Measurements from ENCODE around the gene SELENOV.
"Not testable (repeated sequence)": the region's sequence is repeated elsewhere in the genome, so short reads cannot be mapped to it uniquely, and the experiment has no call there.

SELENOV gene, protein sequence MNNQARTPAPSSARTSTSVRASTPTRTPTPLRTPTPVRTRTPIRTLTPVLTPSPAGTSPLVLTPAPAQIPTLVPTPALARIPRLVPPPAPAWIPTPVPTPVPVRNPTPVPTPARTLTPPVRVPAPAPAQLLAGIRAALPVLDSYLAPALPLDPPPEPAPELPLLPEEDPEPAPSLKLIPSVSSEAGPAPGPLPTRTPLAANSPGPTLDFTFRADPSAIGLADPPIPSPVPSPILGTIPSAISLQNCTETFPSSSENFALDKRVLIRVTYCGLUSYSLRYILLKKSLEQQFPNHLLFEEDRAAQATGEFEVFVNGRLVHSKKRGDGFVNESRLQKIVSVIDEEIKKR

DNA sequence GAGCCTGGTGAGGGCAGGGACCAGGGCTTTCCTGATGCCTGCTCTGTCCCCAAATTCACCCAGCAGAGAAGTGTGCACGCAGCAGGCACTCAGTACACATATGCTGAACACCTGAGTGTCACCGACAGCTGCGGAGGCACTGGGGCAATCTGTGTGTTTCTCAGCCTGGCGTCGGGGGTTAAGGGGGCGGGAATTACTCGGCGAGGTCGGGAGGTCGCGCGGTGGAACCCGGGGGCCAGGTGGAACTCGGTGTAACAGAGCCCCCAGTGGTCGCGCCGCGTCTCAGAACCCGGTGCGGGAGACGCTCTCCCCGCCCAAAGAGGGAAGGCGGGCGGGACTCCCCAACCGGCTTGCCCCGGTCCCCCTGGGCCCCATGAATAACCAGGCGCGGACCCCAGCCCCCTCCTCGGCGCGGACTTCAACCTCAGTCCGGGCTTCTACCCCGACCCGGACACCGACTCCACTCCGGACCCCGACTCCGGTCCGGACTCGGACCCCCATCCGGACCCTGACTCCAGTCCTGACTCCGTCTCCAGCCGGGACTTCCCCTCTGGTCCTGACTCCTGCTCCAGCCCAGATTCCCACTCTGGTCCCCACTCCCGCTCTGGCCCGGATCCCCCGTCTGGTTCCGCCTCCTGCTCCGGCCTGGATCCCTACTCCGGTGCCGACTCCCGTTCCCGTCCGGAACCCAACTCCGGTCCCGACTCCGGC is at the start of gene SELENOV:
TSS of gene SELENOV (plus strand) at position 300 of the 711 bp plus-strand sequence. CDS start at position 374, 74 bp downstream.
- H3K27ac Mint-ChIP-seq: peak within 1 kb of the TSS; percentile 92 to 94
- peak within 1 kb of the TSS; percentile 75 to 94 for H3K4me3 Mint-ChIP-seq
- ATAC-seq: peak; percentile 63
- H3K9me3 Mint-ChIP-seq: no peaks in the 10 kb centered on the region
- peaks cover 20% of the 10 kb centered on the region for H3K4me1 Mint-ChIP-seq
- no peak for DNase-seq
- peaks cover 55% of the 10 kb centered on the region for H3K27me3 Mint-ChIP-seq

DNA sequence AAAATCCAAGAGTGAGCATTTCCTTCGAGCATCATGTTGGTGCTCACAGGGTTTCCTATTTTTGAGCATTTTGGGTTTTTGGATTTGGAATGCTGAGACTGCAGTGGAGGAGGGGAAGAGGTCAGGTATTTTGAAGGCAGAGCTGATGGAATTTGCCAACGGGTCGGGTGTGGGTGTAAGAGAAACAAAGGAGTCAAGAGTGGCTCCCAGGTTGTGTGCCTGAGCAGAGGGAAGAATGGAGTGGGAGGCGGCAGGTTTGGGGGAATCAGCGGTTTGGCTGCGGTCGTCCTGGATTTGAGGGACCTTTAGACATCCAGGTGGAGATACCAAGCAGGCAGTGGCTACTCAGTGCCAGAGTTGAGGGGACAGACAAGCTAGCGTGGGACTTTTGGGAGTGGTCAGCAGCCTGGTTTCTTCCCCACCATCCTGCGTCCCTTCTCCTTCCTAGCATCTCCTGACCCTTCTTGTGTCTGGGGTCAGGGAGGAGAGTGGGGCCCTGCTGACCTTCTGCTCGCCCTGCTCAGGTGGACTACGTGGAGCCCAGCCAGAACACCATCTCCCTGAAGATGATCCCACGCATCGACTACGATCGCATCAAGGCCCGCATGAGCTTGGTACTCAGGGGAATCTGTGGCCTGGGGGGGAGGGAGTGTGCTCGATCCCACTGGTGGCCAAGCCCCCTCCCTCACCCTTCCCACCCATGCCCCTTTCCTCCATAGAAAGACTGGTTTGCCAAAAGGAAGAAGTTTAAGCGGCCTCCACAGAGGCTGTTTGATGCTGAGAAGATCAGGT is 48.8 kb upstream of the SELENOV start:
- Mint-ChIP-seq H3K4me3 (no peak overlapping the region), H3K9me3 (no peaks in the 10 kb centered on the region), H3K27me3 (no peaks in the 10 kb centered on the region), H3K4me1 (peaks cover 26% of the 10 kb centered on the region), H3K27ac (no peak overlapping the region)
- ATAC-seq (no peak), DNase-seq (no peak)

DNA sequence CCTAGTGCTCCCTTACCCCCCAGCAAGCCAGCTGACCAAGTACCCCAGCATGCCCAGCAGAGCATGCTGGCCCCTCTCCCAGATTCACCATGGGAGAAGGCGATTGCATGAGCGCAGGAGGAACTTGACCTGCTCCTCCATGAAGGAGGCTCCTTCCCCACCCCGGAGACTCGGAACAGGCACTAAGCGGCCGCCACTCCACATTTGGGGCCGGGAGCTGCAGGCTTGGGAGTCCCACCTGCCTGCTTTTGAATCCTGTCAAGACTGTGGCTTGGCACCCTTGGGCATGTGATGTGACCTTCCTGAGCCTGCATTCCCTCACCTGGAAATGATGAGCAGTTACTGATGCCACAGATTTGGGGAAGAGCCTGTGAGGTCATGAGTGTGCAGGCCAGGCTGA is 47.0 kb upstream of the SELENOV start:
- DNase-seq (no peak), ATAC-seq (no peak)
- no peaks in the 10 kb centered on the region for H3K27me3 Mint-ChIP-seq
- no peaks in the 10 kb centered on the region for H3K9me3 Mint-ChIP-seq
- no peak overlapping the region for H3K4me3 Mint-ChIP-seq
- H3K4me1 Mint-ChIP-seq: peaks cover 40% of the 10 kb centered on the region
- peak overlapping the region in 1 of 2 donors; percentile 59 for H3K27ac Mint-ChIP-seq

DNA sequence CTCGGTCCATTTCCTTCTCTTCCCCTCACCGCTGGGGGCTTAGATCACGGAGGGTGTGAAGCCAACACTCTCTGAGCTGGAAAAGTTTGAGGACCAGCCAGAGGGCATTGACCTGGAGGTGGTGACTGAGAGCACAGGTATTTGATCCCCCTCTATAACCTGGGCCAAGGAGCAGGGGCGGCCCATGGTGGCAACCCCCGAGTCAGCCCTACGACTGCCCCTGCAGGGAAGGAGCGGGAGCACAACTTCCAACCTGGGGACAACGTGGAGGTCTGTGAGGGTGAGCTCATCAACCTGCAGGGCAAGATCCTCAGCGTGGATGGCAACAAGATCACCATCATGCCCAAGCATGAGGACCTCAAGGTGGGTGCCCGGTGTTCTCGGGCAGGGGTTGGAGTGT is 45.9 kb upstream of the SELENOV start:
- H3K27ac Mint-ChIP-seq: peak overlapping the region in 1 of 2 donors; percentile 59
- no peak for DNase-seq

DNA sequence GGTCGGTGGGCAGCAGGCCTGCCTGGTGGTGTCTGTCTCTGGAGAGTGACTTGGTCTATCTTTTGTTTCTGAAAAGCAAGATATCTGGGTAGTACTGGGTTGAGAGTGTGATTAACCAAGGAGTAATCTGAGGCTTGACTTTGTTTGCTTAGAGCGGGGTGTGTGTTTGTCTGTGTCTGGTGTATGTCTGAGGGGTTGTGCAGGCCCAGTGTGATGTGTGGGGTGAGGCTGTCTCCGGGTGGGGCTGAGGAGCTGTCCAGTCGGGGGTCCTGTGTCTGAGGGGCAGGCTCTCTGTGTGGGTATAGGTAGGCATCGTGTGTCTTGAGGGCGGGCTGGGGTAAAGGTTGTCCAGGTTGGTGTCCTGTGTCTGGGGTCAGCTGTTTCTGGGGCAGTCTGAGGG is 45.4 kb upstream of the SELENOV start:
- peak overlapping the region; percentile 66 to 77 for H3K27ac Mint-ChIP-seq
- no peak overlapping the region for H3K4me3 Mint-ChIP-seq
- no peaks in the 10 kb centered on the region for H3K9me3 Mint-ChIP-seq
- ATAC-seq (no peak), DNase-seq (no peak)
- H3K4me1 Mint-ChIP-seq: peaks cover 48% of the 10 kb centered on the region
- H3K27me3 Mint-ChIP-seq: no peaks in the 10 kb centered on the region

More for the DNA sequence above, 45.9 kb upstream of the SELENOV start:
- no peak overlapping the region for H3K4me3 Mint-ChIP-seq
- H3K4me1 Mint-ChIP-seq: peaks cover 43% of the 10 kb centered on the region
- H3K27me3 Mint-ChIP-seq: no peaks in the 10 kb centered on the region
- no peaks in the 10 kb centered on the region for H3K9me3 Mint-ChIP-seq
- no peak for ATAC-seq

DNA sequence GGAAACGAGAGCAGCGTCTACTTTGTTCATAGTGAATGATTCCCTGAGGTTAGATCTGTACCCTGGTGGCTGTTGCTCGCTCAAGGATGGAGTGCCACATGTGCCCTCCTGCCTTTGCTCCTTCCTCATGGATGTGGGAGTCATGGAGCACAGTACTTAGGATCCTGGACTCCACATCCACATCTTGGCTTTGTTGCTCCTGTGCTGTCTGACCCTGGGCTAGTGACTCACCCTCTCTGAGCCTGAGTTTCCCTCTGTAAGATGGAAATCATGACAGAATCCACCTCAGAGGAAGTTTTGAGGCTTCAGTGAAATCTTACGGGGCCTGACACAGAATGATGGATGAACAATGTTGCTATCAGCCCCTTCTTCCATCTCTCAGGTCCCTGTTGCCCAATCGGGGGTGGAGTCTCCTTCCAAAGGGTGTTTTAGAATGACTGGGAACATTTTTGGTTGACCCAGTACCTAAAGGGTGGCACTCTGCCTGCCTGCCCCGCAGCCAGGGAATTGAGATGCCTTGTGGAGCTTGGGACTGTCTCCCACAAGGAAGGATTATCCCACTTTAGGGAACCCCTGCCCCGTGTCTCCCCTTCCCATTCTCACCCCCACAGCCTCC is 44.1 kb upstream of the SELENOV start:
- no peak for ATAC-seq
- Mint-ChIP-seq H3K4me1 (peaks cover 50% of the 10 kb centered on the region), H3K27ac (peak overlapping the region in 1 of 2 donors; percentile 59), H3K4me3 (no peak overlapping the region), H3K9me3 (no peaks in the 10 kb centered on the region), H3K27me3 (no peaks in the 10 kb centered on the region)
- no peak for DNase-seq

DNA sequence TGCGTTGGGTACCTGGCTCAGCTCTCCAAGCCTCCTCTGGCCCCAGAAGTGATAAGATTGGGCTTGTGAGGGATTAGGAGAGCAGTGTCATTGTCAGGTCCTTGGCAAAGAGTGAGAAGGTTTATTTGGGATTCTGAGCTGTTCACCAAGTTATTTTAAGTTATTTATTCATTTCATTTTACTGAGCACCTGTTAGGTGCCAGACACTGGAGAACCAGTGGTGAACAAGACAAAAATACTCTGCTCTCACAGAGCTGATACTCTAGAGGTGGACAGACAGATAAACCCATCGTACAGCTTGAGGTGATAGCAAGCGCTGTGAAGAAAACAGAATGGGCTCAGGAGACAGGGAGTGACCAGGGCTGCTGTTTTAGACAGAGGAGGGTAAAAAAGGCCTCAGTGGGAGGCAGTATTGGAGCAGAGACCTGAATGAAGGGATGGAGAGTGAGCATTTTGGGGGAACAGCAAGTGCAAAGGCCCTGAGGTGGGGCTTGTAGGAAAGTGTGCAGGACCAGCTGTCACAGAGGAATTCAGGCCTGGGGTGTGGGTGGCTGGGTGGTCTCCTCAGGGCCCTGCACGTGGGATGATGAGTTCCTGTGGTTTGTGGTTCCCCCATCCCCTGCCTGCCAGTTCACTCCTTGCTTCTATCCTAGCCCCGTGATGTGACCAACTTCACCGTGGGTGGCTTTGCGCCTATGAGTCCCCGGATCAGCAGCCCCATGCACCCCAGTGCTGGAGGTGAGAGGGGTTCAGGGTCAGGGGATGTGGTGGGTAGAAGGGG is 43.0 kb upstream of the SELENOV start:
- peak; percentile 3 for ATAC-seq
- no peaks in the 10 kb centered on the region for H3K9me3 Mint-ChIP-seq
- no peaks in the 10 kb centered on the region for H3K27me3 Mint-ChIP-seq
- no peak overlapping the region for H3K4me3 Mint-ChIP-seq
- DNase-seq: no peak
- peak overlapping the region; percentile 5 to 93 for H3K27ac Mint-ChIP-seq
- H3K4me1 Mint-ChIP-seq: peaks cover 50% of the 10 kb centered on the region

DNA sequence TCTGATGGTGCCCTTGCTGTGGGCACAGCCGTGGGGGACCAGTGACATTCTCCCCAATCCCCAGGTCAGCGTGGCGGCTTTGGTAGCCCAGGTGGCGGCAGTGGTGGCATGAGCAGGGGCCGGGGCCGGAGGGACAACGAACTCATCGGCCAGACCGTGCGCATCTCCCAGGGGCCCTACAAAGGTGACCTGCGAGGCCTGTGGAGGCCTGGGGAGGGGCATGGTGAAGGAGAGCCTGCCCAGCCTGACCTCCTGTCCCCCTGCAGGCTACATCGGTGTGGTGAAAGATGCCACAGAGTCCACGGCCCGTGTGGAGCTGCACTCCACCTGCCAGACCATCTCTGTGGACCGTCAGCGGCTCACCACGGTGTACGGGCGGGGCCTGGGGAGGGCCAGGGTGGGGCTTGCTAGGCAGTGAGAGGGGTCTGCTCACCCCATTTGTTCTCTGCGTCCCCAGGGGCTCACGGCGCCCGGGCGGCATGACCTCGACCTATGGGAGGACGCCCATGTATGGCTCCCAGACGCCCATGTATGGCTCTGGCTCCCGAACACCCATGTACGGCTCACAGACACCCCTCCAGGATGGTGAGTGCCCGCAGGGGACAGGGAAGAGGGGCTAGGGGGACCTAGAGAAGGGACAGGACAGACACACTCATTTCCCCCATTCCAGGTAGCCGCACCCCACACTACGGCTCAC is 42.0 kb upstream of the SELENOV start:
- DNase-seq (no peak), ATAC-seq (no peak)
- H3K4me3 Mint-ChIP-seq: no peak overlapping the region
- H3K4me1 Mint-ChIP-seq: peaks cover 50% of the 10 kb centered on the region
- no peaks in the 10 kb centered on the region for H3K27me3 Mint-ChIP-seq
- no peaks in the 10 kb centered on the region for H3K9me3 Mint-ChIP-seq
- H3K27ac Mint-ChIP-seq: no peak overlapping the region

DNA sequence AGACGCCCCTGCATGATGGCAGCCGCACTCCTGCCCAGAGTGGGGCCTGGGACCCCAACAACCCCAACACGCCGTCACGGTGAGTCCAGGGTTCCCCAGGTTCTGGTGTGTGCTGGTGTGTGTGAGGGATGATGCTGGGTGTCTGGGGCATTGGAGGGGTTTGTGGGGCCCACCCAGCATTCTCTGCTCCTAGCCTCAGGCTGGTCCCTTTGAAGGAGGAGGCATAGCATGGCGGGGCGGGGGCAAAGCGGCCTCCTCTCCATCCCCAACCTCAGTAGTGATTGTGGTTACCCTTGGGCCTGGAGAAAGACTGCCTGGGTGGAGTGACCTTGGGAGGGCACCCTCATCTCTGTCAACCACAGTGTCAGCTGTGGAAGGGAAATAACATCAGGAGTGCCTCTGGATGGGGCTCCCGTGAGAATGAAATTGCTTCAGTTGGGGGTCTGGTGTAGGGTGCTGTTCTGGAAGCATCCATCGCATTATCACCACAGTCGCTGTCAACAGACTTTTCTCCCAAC is 41.4 kb upstream of the SELENOV start:
- peaks cover 50% of the 10 kb centered on the region for H3K4me1 Mint-ChIP-seq
- DNase-seq: no peak
- no peaks in the 10 kb centered on the region for H3K27me3 Mint-ChIP-seq
- ATAC-seq: no peak
- no peak overlapping the region for H3K4me3 Mint-ChIP-seq
- H3K27ac Mint-ChIP-seq: no peak overlapping the region
- no peaks in the 10 kb centered on the region for H3K9me3 Mint-ChIP-seq

DNA sequence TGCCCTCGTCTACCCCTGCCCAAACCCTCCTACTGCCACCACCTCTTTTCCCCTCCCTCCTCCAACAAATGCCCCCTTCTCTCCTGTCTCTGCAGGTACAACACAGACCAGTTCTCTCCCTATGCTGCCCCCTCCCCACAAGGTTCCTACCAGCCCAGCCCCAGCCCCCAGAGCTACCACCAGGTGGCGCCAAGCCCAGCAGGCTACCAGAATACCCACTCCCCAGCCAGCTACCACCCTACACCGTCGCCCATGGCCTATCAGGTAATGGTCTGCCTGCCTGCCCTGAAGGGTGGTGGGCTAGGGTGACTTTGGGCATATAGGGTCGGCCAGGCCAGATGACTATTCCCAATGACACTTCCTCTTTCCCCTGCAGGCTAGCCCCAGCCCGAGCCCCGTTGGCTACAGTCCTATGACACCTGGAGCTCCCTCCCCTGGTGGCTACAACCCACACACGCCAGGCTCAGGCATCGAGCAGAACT is 40.8 kb upstream of the SELENOV start:
- Mint-ChIP-seq H3K4me1 (peaks cover 44% of the 10 kb centered on the region), H3K27ac (peak overlapping the region; percentile 67 to 85), H3K4me3 (no peak overlapping the region), H3K9me3 (no peaks in the 10 kb centered on the region), H3K27me3 (no peaks in the 10 kb centered on the region)
- peak; percentile 63 to 64 for DNase-seq
- ATAC-seq: peak; percentile 78

DNA sequence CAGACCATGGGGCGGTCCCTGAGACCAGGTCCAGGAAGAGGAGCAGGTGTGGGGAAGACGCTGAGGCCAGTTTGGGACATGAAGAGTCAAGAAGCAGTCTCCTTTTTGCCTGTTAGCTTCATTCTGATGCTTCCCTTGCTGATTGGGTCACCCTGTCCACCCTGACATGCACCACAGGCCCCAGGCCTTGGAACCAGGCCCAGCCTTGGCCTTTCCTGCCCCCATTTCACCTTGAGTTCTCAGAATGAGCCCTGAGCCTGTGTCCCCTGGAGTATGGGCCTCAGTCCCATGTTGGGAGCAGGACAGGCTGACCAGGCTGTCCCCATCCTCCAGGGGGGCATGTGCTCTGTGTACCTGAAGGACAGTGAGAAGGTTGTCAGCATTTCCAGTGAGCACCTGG is 39.2 kb upstream of the SELENOV start:
- Mint-ChIP-seq H3K27me3 (no peaks in the 10 kb centered on the region), H3K4me3 (no peak overlapping the region), H3K27ac (peak overlapping the region in 1 of 2 donors; percentile 42), H3K4me1 (peaks cover 40% of the 10 kb centered on the region), H3K9me3 (no peaks in the 10 kb centered on the region)
- ATAC-seq (no peak), DNase-seq (no peak)

DNA sequence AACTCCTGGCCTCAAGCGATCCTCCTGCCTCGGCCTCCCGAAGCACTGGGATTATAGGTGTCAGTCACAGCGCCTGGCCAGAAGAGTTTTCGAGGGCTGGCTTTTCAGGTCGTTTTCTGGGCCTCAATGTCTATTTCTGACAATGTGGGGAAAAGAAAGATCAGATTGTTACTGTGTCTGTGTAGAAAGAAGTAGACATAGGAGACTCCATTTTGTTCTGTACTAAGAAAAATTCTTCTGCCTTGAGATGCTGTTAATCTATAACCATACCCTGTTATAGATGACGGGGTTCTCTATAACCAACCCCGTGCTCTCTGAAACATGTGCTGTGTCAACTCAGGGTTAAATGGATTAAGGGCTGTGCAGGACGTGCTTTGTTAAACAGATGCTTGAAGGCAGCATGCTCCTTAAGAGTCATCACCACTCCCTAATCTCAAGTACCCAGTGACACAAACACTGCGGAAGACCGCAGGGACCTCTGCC is 35.6 kb upstream of the SELENOV start:
- Mint-ChIP-seq H3K4me1 (peaks cover 42% of the 10 kb centered on the region), H3K4me3 (peak overlapping the region in 1 of 2 donors; percentile 87)
- ATAC-seq, H3K27ac Mint-ChIP-seq, DNase-seq, H3K9me3 Mint-ChIP-seq, H3K27me3 Mint-ChIP-seq: not testable (repeated sequence)

DNA sequence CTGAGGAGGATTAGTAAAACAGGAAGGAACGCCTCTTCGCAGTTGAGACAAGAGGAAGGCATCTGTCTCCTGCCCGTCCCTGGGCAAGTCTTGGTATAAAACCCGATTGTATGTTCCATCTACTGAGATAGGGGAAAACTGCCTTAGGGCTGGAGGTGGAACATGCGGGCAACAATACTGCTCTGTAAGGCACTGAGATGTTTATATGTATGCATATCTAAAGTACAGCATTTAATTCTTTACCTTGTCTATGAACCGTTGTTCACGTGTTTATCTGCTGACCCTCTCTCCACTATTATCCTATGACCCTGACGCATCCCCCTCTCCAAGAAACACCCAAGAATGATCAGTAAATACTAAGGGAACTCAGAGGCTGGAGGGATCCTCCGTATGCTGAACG is 35.0 kb upstream of the SELENOV start:
- Mint-ChIP-seq H3K4me3 (peak overlapping the region; percentile 87 to 89), H3K27me3 (no peaks in the 10 kb centered on the region), H3K9me3 (no peaks in the 10 kb centered on the region), H3K27ac (no peak overlapping the region), H3K4me1 (peaks cover 39% of the 10 kb centered on the region)
- ATAC-seq: no peak
- DNase-seq: no peak
